HG03025 (cell line): ENCODE results near the gene BIRC7.

ENCODE experiments used
- ATAC-seq: cut with Tn5 transposase; IDR thresholded peaks from one replicate; pipeline ENCODE4 v1.9.1; 2021; ENCODE audit warnings: mild to moderate bottlenecking, moderate library complexity; ENCODE audit not compliant: unreplicated experiment, low FRiP score

Gene BIRC7

GRCh38 chr20:63235399-63235983, at the start of gene BIRC7:
BIRC7 (plus strand) TSS chr20:63235905; CDS start chr20:63236097, 192 bp downstream.
- no peak for ATAC-seq

- ATAC-seq: no peak
Observed at GRCh38 chr20:63186084-63186483, 49.6 kb upstream of the BIRC7 start.

GRCh38 chr20:63186528-63187316, 49.0 kb upstream of the BIRC7 start:
- no peak for ATAC-seq

- no peak for ATAC-seq
Observed at GRCh38 chr20:63187338-63188158, 48.2 kb upstream of the BIRC7 start.

- ATAC-seq: no peak
Observed at GRCh38 chr20:63188159-63188442, 47.6 kb upstream of the BIRC7 start.

- ATAC-seq: no peak
Observed at GRCh38 chr20:63188641-63189321, 46.9 kb upstream of the BIRC7 start.

- ATAC-seq: no peak
Observed at GRCh38 chr20:63189322-63189642, 46.4 kb upstream of the BIRC7 start.

- ATAC-seq: no peak
Observed at GRCh38 chr20:63189846-63190559, 45.7 kb upstream of the BIRC7 start.

GRCh38 chr20:63190828-63191227, 44.9 kb upstream of the BIRC7 start:
- no peak for ATAC-seq

GRCh38 chr20:63191400-63191799, 44.3 kb upstream of the BIRC7 start:
- no peak for ATAC-seq

- no peak for ATAC-seq
Observed at GRCh38 chr20:63192721-63193120, 43.0 kb upstream of the BIRC7 start.

- ATAC-seq: no peak
Observed at GRCh38 chr20:63194007-63194796, 41.5 kb upstream of the BIRC7 start.

- ATAC-seq: no peak
Observed at GRCh38 chr20:63194797-63195173, 40.9 kb upstream of the BIRC7 start.

GRCh38 chr20:63196768-63197470, 38.8 kb upstream of the BIRC7 start:
- ATAC-seq: no peak

- no peak for ATAC-seq
Observed at GRCh38 chr20:63198606-63199005, 37.1 kb upstream of the BIRC7 start.

- no peak for ATAC-seq
Observed at GRCh38 chr20:63202021-63202420, 33.7 kb upstream of the BIRC7 start.

- ATAC-seq: no peak
Observed at GRCh38 chr20:63202811-63203526, 32.7 kb upstream of the BIRC7 start.

- ATAC-seq: no peak
Observed at GRCh38 chr20:63204362-63204761, 31.3 kb upstream of the BIRC7 start.

- no peak for ATAC-seq
Observed at GRCh38 chr20:63205896-63206295, 29.8 kb upstream of the BIRC7 start.
